Loucy (cell line): Measurements from ENCODE around the gene ATP6V1G1.

ENCODE experiments used
- H2AFZ ChIP-seq: fragments of 200-600 bp; sonication (generic); 2 replicates; pipeline ENCODE4 v1.6.0; 2016; ENCODE audit warnings: antibody characterized with exemption, mild to moderate bottlenecking, low read length, moderate library complexity
- H3F3A ChIP-seq: fragments of 200-600 bp; 2 replicates; pipeline ENCODE4 v1.6.0; 2016; ENCODE audit warnings: antibody characterized with exemption, low read depth, mild to moderate bottlenecking
- H3K27me3 ChIP-seq: fragments of 200-600 bp; sonication (generic); 2 replicates; pipeline ENCODE4 v1.6.1; 2014; ENCODE audit warnings: low read length, mild to moderate bottlenecking; ENCODE audit not compliant: insufficient read depth, poor library complexity, severe bottlenecking
- H3K36me3 ChIP-seq: fragments of 200-600 bp; sonication (generic); 2 replicates; pipeline ENCODE4 v1.6.1; 2016; ENCODE audit warnings: low read length; ENCODE audit not compliant: insufficient read depth
- H3K4me1 ChIP-seq: fragments of 200-600 bp; sonication (generic); 2 replicates; pipeline ENCODE4 v1.5.1; 2014; ENCODE audit warnings: low read length, mild to moderate bottlenecking; ENCODE audit not compliant: insufficient read depth, poor library complexity, severe bottlenecking
- H3K4me2 ChIP-seq: fragments of 200-600 bp; sonication (generic); 2 replicates; pipeline ENCODE4 v1.6.0; 2014; ENCODE audit warnings: antibody characterized with exemption, low read length, low read depth, mild to moderate bottlenecking; ENCODE audit not compliant: poor library complexity, severe bottlenecking
- H3K4me3 ChIP-seq: fragments of 200-600 bp; sonication (generic); 2 replicates; pipeline ENCODE4 v1.5.1; 2014; ENCODE audit warnings: low read length, mild to moderate bottlenecking, mixed read lengths; ENCODE audit not compliant: poor library complexity, severe bottlenecking
- H3K79me2 ChIP-seq: fragments of 200-600 bp; sonication (generic); 2 replicates; pipeline ENCODE4 v1.6.1; 2014; ENCODE audit warnings: low read length; ENCODE audit not compliant: insufficient read depth
- H3K9ac ChIP-seq: fragments of 200-600 bp; sonication (generic); 2 replicates; pipeline ENCODE4 v1.6.0; 2014; ENCODE audit warnings: mild to moderate bottlenecking, low read depth, low read length, moderate library complexity; ENCODE audit not compliant: poor library complexity, severe bottlenecking
- H3K9me2 ChIP-seq: fragments of 200-600 bp; sonication (generic); replicated peaks from 2 replicates; pipeline ENCODE4 v1.6.1; 2016; ENCODE audit warnings: low read depth, low read length, mixed read lengths
- H3K9me3 ChIP-seq: fragments of 200-600 bp; sonication (generic); 2 replicates; pipeline ENCODE4 v1.6.1; 2014; ENCODE audit warnings: mild to moderate bottlenecking, antibody characterized with exemption, low read length, low read depth; ENCODE audit not compliant: insufficient read depth
- H4K20me1 ChIP-seq: fragments of 200-600 bp; sonication (generic); 2 replicates; pipeline ENCODE4 v1.6.0; 2014; ENCODE audit warnings: antibody characterized with exemption, low read length, mild to moderate bottlenecking; ENCODE audit not compliant: insufficient read depth, poor library complexity, severe bottlenecking
- EZH2phosphoT487 ChIP-seq: fragments of 200-600 bp; IDR thresholded peaks from 2 replicates; pipeline ENCODE4 v1.6.1; 2018; ENCODE audit warnings: antibody characterized with exemption, mild to moderate bottlenecking, moderate library complexity, borderline replicate concordance
- TF ChIP-seq, protein P1 (sequence below): fragments of 200-600 bp; sonication (generic); conservative IDR thresholded peaks from 2 replicates; pipeline ENCODE4 v1.5.1; 2014; ENCODE audit warnings: mild to moderate bottlenecking, antibody characterized with exemption, low read length

The ATP6V1G1 gene

DNA sequence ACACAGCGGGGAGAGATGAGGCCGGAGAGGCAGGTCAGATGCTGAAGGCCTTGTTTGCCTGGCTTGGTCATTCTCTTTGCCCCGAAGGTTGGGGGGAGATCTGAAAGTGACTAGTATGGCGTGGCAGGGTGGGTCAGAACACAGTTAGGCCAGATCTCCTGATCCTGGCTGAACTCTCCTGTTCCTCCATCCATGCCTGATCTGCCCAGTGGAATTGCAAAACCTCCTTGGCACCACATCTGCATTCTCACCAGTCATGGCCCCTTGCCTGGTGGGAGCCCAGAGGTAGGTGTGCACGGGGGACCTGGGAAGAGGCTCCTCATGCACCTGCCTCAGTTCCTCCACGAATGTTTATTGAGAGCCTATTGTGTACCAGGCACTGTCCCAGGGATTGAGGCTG is 46.8 kb downstream of the ATP6V1G1 start:
- Histone ChIP-seq H3K36me3 (peaks cover 80% of the 10 kb centered on the region; the same call in 1 of the 2 replicates), H3K4me2 (no peak overlapping the region), H3K4me3 (no peak overlapping the region), H2AFZ (no peak overlapping the region), H3K9me3 (no peaks in the 10 kb centered on the region), H3K9me2 (no peaks in the 10 kb centered on the region), H3K79me2 (no peaks in the 10 kb centered on the region), H3K4me1 (no peaks in the 10 kb centered on the region), H3F3A (no peaks in the 10 kb centered on the region), H3K27me3 (no peaks in the 10 kb centered on the region), H3K9ac (no peak overlapping the region), H4K20me1 (no peaks in the 10 kb centered on the region)
- no peak for TF ChIP-seq EZH2phosphoT487
- TF ChIP-seq, protein P1, sequence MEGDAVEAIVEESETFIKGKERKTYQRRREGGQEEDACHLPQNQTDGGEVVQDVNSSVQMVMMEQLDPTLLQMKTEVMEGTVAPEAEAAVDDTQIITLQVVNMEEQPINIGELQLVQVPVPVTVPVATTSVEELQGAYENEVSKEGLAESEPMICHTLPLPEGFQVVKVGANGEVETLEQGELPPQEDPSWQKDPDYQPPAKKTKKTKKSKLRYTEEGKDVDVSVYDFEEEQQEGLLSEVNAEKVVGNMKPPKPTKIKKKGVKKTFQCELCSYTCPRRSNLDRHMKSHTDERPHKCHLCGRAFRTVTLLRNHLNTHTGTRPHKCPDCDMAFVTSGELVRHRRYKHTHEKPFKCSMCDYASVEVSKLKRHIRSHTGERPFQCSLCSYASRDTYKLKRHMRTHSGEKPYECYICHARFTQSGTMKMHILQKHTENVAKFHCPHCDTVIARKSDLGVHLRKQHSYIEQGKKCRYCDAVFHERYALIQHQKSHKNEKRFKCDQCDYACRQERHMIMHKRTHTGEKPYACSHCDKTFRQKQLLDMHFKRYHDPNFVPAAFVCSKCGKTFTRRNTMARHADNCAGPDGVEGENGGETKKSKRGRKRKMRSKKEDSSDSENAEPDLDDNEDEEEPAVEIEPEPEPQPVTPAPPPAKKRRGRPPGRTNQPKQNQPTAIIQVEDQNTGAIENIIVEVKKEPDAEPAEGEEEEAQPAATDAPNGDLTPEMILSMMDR, result no peak

GRCh38 chr9:114638404-114638803 is 50.8 kb downstream of the ATP6V1G1 start:
- Histone ChIP-seq H3K4me1 (no peaks in the 10 kb centered on the region), H3K4me3 (no peak overlapping the region), H3K9me3 (no peaks in the 10 kb centered on the region), H3K9me2 (no peaks in the 10 kb centered on the region), H3F3A (no peaks in the 10 kb centered on the region), H3K36me3 (peaks cover 64% of the 10 kb centered on the region; the same call in 1 of the 2 replicates), H4K20me1 (no peaks in the 10 kb centered on the region), H3K9ac (no peak overlapping the region), H3K79me2 (no peaks in the 10 kb centered on the region), H3K27me3 (no peaks in the 10 kb centered on the region), H2AFZ (no peak overlapping the region), H3K4me2 (no peak overlapping the region)
- TF ChIP-seq EZH2phosphoT487, result no peak
- TF ChIP-seq, protein P1, result no peak

- Histone ChIP-seq H3K4me3 (no peak overlapping the region), H3F3A (no peaks in the 10 kb centered on the region), H3K4me2 (no peak overlapping the region), H3K27me3 (no peaks in the 10 kb centered on the region), H4K20me1 (no peaks in the 10 kb centered on the region), H3K4me1 (no peaks in the 10 kb centered on the region), H2AFZ (no peak overlapping the region), H3K36me3 (peaks cover 62% of the 10 kb centered on the region; the same call in 1 of the 2 replicates), H3K79me2 (no peaks in the 10 kb centered on the region), H3K9ac (no peak overlapping the region), H3K9me2 (no peaks in the 10 kb centered on the region), H3K9me3 (no peaks in the 10 kb centered on the region; the same call in 1 of the 2 replicates)
- TF ChIP-seq EZH2phosphoT487, result no peak
- TF ChIP-seq, protein P1, result no peak
Measured at GRCh38 chr9:114641967-114642366, 54.4 kb downstream of the ATP6V1G1 start.
